Activated T-cell treated with anti-CD3 and anti-CD28 coated beads, Interleukin-2, amount 50 U/mL, for 72 hours (primary cell): ENCODE results near the gene MYL2. TPM values are rescaled to one million over a fixed set of nuclear protein-coding genes. Genes with fewer than 3 reads are reported as not detected.
"Not testable (repeated sequence)": the region's sequence is repeated elsewhere in the genome, so short reads cannot be mapped to it uniquely, and the experiment has no call there.

Experiments used
- ATAC-seq, 2 donors: fragments of 150-1000 bp; cut with Tn5 transposase; replicated peaks in 1 of 2; 2 replicates each; pipeline ENCODE4 v1.10.0; 2021; ENCODE audit warnings: moderate library complexity in 2 of 2, mild to moderate bottlenecking in 1 of 2
- DNase-seq, 2 donors: peaks; one replicate each; pipeline ENCODE4 v3.0.0; 2021 to 2022; ENCODE audit warnings: mixed read lengths in 1 of 2
- H3K27ac Mint-ChIP-seq: one replicate; pipeline ENCODE4 v1.8.0; 2022; ENCODE audit warnings: mild to moderate bottlenecking, moderate library complexity, mixed read lengths
- H3K27me3 Mint-ChIP-seq: one replicate; pipeline ENCODE4 v1.8.0; 2022; ENCODE audit warnings: low read depth, mixed read lengths
- H3K36me3 Mint-ChIP-seq, 2 donors: one replicate each; pipeline ENCODE4 v1.8.0; 2022; ENCODE audit warnings: mixed read lengths in 2 of 2, mild to moderate bottlenecking in 1 of 2; ENCODE audit not compliant: insufficient read depth in 2 of 2
- H3K4me1 Mint-ChIP-seq: one replicate; pipeline ENCODE4 v1.8.0; 2022; ENCODE audit warnings: low read depth, mixed read lengths
- H3K4me3 Mint-ChIP-seq, 2 donors: one replicate each; pipeline ENCODE4 v1.8.0; 2022; ENCODE audit warnings: mild to moderate bottlenecking in 2 of 2, mixed read lengths in 2 of 2, moderate library complexity in 2 of 2
- H3K9me3 Mint-ChIP-seq, 2 donors: one replicate each; pipeline ENCODE4 v1.8.0; 2022; ENCODE audit warnings: mixed read lengths in 2 of 2
- total RNA-seq, 2 donors: library from RNA; stranded (reverse); gene quantifications; one replicate each; pipeline ENCODE4 v1.2.3, GENCODE V29; 2022

Gene MYL2
- not detected for total RNA-seq

GRCh38 chr12:110920324-110920910 is at the start of gene MYL2:
MYL2 (minus strand) TSS chr12:110920579; CDS start chr12:110920529, 50 bp downstream.
- Mint-ChIP-seq H3K27ac (no peak within 1 kb of the TSS), H3K27me3 (peaks cover 7% of the 10 kb centered on the region), H3K4me1 (no peaks in the 10 kb centered on the region), H3K4me3 (no peak within 1 kb of the TSS), H3K36me3 (no peaks in the 10 kb centered on the region), H3K9me3 (no peaks in the 10 kb centered on the region)
- ATAC-seq: no peak
- no peak for DNase-seq

- Mint-ChIP-seq H3K9me3 (no peaks in the 10 kb centered on the region), H3K4me1 (no peaks in the 10 kb centered on the region), H3K27me3 (peaks cover 16% of the 10 kb centered on the region), H3K36me3 (peaks cover under 1% of the 10 kb centered on the region in 2 donors), H3K27ac (no peak overlapping the region), H3K4me3 (no peak overlapping the region)
- DNase-seq (no peak), ATAC-seq (no peak)
Observed at GRCh38 chr12:110966081-110966760, 45.8 kb upstream of the MYL2 start.

- Mint-ChIP-seq H3K27me3 (peaks cover 19% of the 10 kb centered on the region), H3K9me3 (no peaks in the 10 kb centered on the region), H3K4me3 (no peak overlapping the region), H3K36me3 (no peaks in the 10 kb centered on the region), H3K4me1 (no peaks in the 10 kb centered on the region), H3K27ac (no peak overlapping the region)
- no peak for DNase-seq
- no peak for ATAC-seq
Observed at GRCh38 chr12:110965574-110965973, 45.2 kb upstream of the MYL2 start.

DNA sequence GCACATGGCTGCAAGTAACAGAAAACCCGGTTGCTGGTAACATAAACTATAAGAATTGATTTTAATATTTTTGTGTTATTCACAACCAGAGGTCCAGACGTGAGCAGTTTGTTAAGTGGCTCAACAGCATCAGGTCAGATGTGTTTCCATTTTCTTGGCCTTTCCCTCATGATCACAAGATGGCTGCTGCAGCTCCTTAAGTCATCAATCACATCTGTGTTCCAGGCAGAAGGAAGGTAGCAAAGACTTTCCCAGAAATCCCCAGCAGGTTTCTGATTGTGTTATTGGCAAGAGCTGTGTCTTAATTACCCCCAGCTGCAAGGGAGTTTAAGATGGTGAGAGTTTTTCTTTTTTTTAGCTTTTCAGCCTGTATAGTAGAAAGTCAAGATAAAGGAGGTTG is 40.4 kb upstream of the MYL2 start:
- Mint-ChIP-seq H3K36me3 (no peaks in the 10 kb centered on the region), H3K9me3 (no peaks in the 10 kb centered on the region), H3K27me3 (peaks cover 25% of the 10 kb centered on the region), H3K4me3 (no peak overlapping the region), H3K27ac (no peak overlapping the region), H3K4me1 (no peaks in the 10 kb centered on the region)
- DNase-seq: no peak
- ATAC-seq: no peak

- Mint-ChIP-seq H3K27ac (no peak overlapping the region), H3K9me3 (no peaks in the 10 kb centered on the region), H3K36me3 (no peaks in the 10 kb centered on the region), H3K4me1 (no peaks in the 10 kb centered on the region), H3K27me3 (peaks cover 26% of the 10 kb centered on the region), H3K4me3 (no peak overlapping the region)
- no peak for ATAC-seq
- no peak for DNase-seq
Observed at GRCh38 chr12:110957652-110958051, 37.3 kb upstream of the MYL2 start.

GRCh38 chr12:110957159-110957558 is 36.8 kb upstream of the MYL2 start:
- no peak overlapping the region for H3K27ac Mint-ChIP-seq
- DNase-seq (no peak), ATAC-seq (no peak)
- no peaks in the 10 kb centered on the region for H3K9me3 Mint-ChIP-seq
- H3K4me3 Mint-ChIP-seq: no peak overlapping the region
- no peaks in the 10 kb centered on the region for H3K4me1 Mint-ChIP-seq
- H3K36me3 Mint-ChIP-seq: no peaks in the 10 kb centered on the region
- H3K27me3 Mint-ChIP-seq: peaks cover 26% of the 10 kb centered on the region

- H3K4me1 Mint-ChIP-seq, ATAC-seq, H3K27ac Mint-ChIP-seq, H3K36me3 Mint-ChIP-seq, DNase-seq, H3K4me3 Mint-ChIP-seq, H3K9me3 Mint-ChIP-seq: not testable (repeated sequence)
- peaks cover 11% of the 10 kb centered on the region for H3K27me3 Mint-ChIP-seq
Observed at GRCh38 chr12:110950867-110951266, 30.5 kb upstream of the MYL2 start.

DNA sequence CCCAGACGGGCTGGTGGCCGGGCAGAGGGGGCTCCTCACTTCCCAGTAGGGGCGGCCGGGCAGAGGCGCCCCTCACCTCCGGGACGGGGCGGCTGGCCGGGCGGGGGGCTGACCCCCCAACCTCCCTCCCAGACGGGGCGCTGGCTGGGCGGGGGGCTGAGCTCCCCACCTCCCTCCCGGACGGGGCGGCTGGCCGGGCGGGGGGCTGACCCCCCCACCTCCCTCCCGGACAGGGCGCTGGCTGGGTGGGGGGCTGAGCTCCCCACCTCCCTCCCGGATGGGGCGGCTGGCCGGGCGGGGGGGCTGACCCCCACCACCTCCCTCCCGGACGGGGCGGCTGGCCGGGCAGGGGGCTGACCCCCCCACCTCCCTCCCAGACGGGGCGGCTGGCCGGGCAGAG is 30.1 kb upstream of the MYL2 start:
- not testable (repeated sequence) for H3K36me3 Mint-ChIP-seq, ATAC-seq, H3K4me3 Mint-ChIP-seq, DNase-seq, H3K4me1 Mint-ChIP-seq, H3K9me3 Mint-ChIP-seq, H3K27ac Mint-ChIP-seq
- H3K27me3 Mint-ChIP-seq: peaks cover 15% of the 10 kb centered on the region

GRCh38 chr12:110948041-110948440 is 27.7 kb upstream of the MYL2 start:
- H3K27ac Mint-ChIP-seq: no peak overlapping the region
- H3K36me3 Mint-ChIP-seq: peaks cover 0 to 2% of the 10 kb centered on the region in 2 donors
- DNase-seq: no peak
- no peak overlapping the region for H3K4me3 Mint-ChIP-seq
- peaks cover 1 to 4% of the 10 kb centered on the region in 2 donors for H3K9me3 Mint-ChIP-seq
- no peak for ATAC-seq
- H3K4me1 Mint-ChIP-seq: no peaks in the 10 kb centered on the region
- peaks cover 12% of the 10 kb centered on the region for H3K27me3 Mint-ChIP-seq

DNA sequence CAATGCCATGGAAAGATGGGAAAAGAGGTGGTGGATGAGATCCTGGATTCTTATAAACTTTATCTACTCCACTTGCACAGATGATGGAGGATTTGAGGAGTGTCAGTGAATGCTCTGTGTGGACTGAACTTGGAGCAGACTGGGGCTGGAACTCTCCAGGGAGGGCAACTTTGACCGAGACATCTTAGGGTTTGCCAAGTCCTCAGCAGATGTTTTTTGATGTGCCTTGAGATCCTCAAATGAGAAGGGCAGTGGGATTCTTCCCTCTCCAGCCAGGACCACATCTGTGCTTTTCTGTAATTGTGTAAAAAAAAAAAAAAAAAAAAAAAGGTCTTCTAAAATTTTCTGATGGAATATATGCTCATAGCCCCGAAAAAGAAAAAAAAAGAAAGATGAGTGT is 23.0 kb upstream of the MYL2 start:
- ATAC-seq: no peak
- no peaks in the 10 kb centered on the region for H3K4me1 Mint-ChIP-seq
- H3K27me3 Mint-ChIP-seq: peaks cover 11% of the 10 kb centered on the region
- no peak overlapping the region for H3K27ac Mint-ChIP-seq
- peaks cover 0 to 2% of the 10 kb centered on the region in 2 donors for H3K36me3 Mint-ChIP-seq
- no peak overlapping the region for H3K4me3 Mint-ChIP-seq
- peaks cover 1 to 4% of the 10 kb centered on the region in 2 donors for H3K9me3 Mint-ChIP-seq
- DNase-seq: no peak

GRCh38 chr12:110941391-110941790 is 21.0 kb upstream of the MYL2 start:
- no peak for DNase-seq
- H3K4me3 Mint-ChIP-seq: no peak overlapping the region
- H3K4me1 Mint-ChIP-seq: peaks cover 5% of the 10 kb centered on the region
- no peak for ATAC-seq
- peaks cover 0 to 4% of the 10 kb centered on the region in 2 donors for H3K9me3 Mint-ChIP-seq
- peaks cover 0 to under 1% of the 10 kb centered on the region in 2 donors for H3K36me3 Mint-ChIP-seq
- no peak overlapping the region for H3K27ac Mint-ChIP-seq
- peaks cover 23% of the 10 kb centered on the region for H3K27me3 Mint-ChIP-seq

GRCh38 chr12:110940933-110941332 is 20.6 kb upstream of the MYL2 start:
- H3K4me1 Mint-ChIP-seq: peaks cover 5% of the 10 kb centered on the region
- peaks cover 27% of the 10 kb centered on the region for H3K27me3 Mint-ChIP-seq
- DNase-seq (no peak), ATAC-seq (no peak)
- no peak overlapping the region for H3K4me3 Mint-ChIP-seq
- no peak overlapping the region for H3K27ac Mint-ChIP-seq
- peaks cover 0 to 4% of the 10 kb centered on the region in 2 donors for H3K9me3 Mint-ChIP-seq
- H3K36me3 Mint-ChIP-seq: no peaks in the 10 kb centered on the region

DNA sequence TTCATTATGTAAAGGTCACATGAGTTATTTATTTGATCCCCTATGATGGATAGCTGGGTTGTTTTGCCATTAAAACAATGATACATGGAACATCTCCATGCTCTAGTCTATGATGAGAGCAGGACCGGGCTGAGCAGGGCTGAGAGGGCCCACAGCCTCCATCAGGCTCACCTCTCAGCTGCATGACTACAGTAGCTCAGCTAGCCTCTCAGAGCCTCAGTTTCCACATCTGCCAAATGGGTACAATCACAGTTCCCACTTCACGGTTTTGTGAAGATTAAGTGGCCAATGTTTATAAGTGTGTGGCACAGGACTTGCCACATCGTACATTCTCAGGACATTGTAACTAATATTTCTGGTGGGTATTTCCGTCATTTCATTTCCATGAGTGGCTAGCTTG is 19.9 kb upstream of the MYL2 start:
- ATAC-seq: no peak
- Mint-ChIP-seq H3K9me3 (no peaks in the 10 kb centered on the region), H3K27ac (no peak overlapping the region), H3K36me3 (no peaks in the 10 kb centered on the region), H3K27me3 (peaks cover 24% of the 10 kb centered on the region), H3K4me3 (no peak overlapping the region), H3K4me1 (peaks cover 5% of the 10 kb centered on the region)
- DNase-seq: no peak
